ENCODE results near the gene TLR1. TPM values are rescaled to one million over a fixed set of nuclear protein-coding genes. Genes with fewer than 3 reads are reported as not detected.

TLR1 gene
- total RNA-seq, 1 donor from 2014 or later: 0.26 TPM

DNA sequence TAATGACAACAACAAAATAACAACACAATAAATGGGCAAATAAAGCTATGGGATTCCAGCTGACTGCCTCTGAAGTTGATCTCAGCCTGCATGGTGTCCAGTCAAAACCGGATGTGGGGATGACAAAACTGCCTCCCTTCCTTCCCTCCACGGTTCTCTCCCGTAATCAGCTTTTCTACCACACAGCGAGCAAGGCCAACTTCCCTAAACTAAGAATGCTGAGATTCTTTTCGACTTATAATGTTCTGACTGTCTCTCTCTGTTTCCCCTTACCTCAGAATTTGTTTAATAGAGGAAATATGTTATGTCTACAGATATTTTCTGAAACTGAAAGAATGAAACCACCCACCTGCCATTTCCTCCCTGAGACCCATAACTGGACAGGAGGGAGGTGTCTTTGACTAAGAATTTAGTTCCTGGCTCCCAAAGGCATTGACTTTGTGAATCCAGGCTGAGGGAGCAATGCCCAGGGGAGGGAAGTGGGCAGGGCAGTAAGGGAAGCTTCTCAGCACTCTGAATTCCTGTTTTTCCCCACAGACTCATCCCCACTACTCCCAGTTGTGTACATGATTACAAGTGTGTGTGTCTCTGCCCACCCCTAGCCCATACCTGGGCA is 1.0 kb upstream of the TLR1 start:
- no peaks in the 10 kb centered on the region for H3K36me3 ChIP-seq (ENCODE audit: control insufficient read depth, insufficient read depth, low read length)
- TF ChIP-seq CTCF (IDR thresholded peaks at IDR 0.05; ENCODE audit: insufficient read depth, low read length, severe bottlenecking): no peak
- FAIRE-seq (no peak), DNase-seq (ENCODE audit: low read depth) (no peak)
- no peak overlapping the region for H3K4me3 ChIP-seq (ENCODE audit: low read depth, low read length)
- no peaks in the 10 kb centered on the region for H3K27me3 ChIP-seq (ENCODE audit: control insufficient read depth, insufficient read depth, low read length)

DNA sequence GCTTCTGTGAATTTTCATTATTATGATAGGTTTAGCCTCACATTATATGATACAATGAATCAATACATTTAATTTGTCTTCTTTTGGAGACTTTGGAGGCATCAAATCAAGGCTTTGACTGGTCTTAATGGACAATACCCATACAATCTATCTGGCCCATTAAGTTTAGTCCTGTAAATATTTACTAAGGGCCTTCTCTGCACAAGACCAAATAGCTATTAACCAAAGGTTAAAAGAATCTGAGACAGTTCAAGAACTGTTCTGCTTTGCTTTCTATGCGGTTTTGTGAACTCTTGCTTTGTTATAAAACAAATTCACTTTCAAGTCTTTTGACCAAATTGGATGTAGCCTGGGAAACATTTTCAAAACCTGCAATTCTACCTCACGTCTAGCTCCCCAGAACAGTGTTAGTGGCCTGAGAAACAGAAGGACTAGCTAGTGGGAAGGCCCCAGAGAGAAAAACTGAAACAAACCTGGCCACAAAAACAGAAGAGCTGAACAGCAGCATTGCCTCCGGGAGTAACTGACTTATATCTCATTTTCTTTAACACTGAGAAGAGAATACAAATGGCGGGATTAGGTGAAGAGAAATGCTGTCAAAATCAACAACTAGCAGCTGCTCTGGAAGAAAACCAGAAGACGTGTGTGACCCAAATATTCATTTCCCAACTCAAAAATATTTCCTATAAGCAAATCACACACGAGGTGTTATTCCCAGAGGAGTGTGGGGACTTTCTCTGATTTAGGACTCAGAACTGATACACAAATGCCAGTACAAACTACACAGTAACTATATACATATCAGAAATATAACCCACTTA is 548 bp downstream of the TLR1 start:
- no peak for TF ChIP-seq CTCF (IDR thresholded peaks at IDR 0.05; ENCODE audit: insufficient read depth, low read length, severe bottlenecking)
- no peak overlapping the region for H3K4me3 ChIP-seq (ENCODE audit: low read depth, low read length)
- no peaks in the 10 kb centered on the region for H3K27me3 ChIP-seq (ENCODE audit: control insufficient read depth, insufficient read depth, low read length)
- FAIRE-seq (no peak), DNase-seq (ENCODE audit: low read depth) (no peak)
- no peaks in the 10 kb centered on the region for H3K36me3 ChIP-seq (ENCODE audit: control insufficient read depth, insufficient read depth, low read length)

- H3K36me3 ChIP-seq (ENCODE audit: control insufficient read depth, insufficient read depth, low read length): no peaks in the 10 kb centered on the region
- no peaks in the 10 kb centered on the region for H3K27me3 ChIP-seq (ENCODE audit: control insufficient read depth, insufficient read depth, low read length)
- DNase-seq (ENCODE audit: low read depth) (no peak), FAIRE-seq (no peak)
- H3K4me3 ChIP-seq (ENCODE audit: low read depth, low read length): no peak overlapping the region
- no peak for TF ChIP-seq CTCF (IDR thresholded peaks at IDR 0.05; ENCODE audit: insufficient read depth, low read length, severe bottlenecking)
These were observed 1.8 kb downstream of the TLR1 start for GRCh38 chr4:38802561-38803355.

DNA sequence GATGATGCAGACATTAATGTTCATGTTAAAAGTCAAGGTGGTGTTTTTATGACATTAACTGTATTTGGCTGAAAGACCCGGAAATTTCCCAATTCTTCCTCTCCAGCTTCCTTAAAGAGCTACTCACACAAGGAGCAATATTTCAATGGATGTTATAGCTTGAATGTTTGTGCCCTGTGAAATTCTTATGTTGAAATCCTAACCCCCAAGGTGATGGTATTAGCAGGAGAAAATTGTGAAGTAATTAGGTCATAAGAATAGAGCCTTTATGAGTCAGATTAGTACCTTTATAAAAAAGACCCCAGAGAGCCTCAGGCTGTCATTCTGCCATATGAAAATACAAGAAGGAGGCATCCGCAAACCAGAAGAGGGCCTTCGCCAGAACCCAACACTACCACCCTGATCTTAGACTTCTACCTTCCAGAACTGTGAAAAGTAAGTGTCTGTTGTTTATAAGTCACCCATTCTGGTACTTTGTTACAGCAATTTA is 3.6 kb downstream of the TLR1 start:
- DNase-seq (ENCODE audit: low read depth) (peak; percentile 51), FAIRE-seq (no peak)
- Histone ChIP-seq H3K4me3 (ENCODE audit: low read depth, low read length) (no peak overlapping the region), H3K27me3 (ENCODE audit: control insufficient read depth, insufficient read depth, low read length) (no peaks in the 10 kb centered on the region), H3K36me3 (ENCODE audit: control insufficient read depth, insufficient read depth, low read length) (no peaks in the 10 kb centered on the region)
- no peak for TF ChIP-seq CTCF (IDR thresholded peaks at IDR 0.05; ENCODE audit: insufficient read depth, low read length, severe bottlenecking)

DNA sequence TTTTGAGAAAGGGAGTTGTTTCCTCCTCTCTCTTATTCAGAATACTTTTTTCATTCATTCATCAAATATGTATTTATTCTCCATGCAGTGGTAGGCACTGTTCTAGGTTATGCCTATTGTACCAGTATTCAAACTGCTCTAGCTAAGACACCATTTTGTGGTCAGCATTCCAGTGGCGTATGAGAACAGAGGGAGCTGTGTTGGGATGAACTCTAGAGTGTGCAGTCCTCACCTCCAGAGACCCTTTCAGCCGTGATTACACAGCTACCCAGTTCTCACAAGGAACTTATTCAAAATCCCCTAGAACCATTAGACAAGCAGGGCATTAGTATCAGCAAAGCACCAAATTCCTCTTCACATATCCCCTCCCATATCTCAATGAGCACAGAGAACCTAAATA is 4.2 kb downstream of the TLR1 start:
- H3K36me3 ChIP-seq (ENCODE audit: control insufficient read depth, insufficient read depth, low read length): no peaks in the 10 kb centered on the region
- TF ChIP-seq CTCF (IDR thresholded peaks at IDR 0.05; ENCODE audit: insufficient read depth, low read length, severe bottlenecking): no peak
- no peak overlapping the region for H3K4me3 ChIP-seq (ENCODE audit: low read depth, low read length)
- DNase-seq (ENCODE audit: low read depth): no peak
- no peaks in the 10 kb centered on the region for H3K27me3 ChIP-seq (ENCODE audit: control insufficient read depth, insufficient read depth, low read length)
- FAIRE-seq: no peak
